NCI-H2196 treated with DMSO at 0.1 percent for 48 hours (cell line): ENCODE measurements around the gene CD247.
A peak's percentile ranks its signal among the peaks of the same experiment; 100 is the strongest.

Experiments used
- DNase-seq: peaks from one replicate; lab custom pipeline; 2025; ENCODE audit not compliant: unreplicated experiment; lab: John Stamatoyannopoulos, UW

Gene CD247

GRCh38 chr1:167542109-167543032 is 24.0 kb upstream of the CD247 start:
- no peak for DNase-seq

GRCh38 chr1:167541610-167542009 is 23.3 kb upstream of the CD247 start:
- DNase-seq: no peak

DNA sequence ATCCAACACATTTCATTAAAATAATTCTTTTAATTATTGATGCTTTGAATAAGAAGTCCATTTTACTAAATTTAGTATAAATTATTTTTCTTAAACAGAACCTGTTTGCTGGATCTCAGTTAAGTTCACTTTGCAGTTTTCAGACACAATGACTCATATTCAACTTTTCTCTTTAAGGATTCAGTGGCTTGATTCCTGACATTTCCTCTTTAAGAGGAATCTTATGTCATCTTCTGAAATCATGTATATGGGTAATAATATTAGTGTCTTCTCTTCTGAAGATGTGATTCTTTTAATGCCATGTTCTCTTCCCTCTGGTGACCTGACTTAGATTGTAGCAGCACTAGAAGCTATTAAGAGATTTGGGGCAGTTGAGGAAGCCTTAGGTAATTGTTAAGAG is 22.7 kb upstream of the CD247 start:
- no peak for DNase-seq

DNA sequence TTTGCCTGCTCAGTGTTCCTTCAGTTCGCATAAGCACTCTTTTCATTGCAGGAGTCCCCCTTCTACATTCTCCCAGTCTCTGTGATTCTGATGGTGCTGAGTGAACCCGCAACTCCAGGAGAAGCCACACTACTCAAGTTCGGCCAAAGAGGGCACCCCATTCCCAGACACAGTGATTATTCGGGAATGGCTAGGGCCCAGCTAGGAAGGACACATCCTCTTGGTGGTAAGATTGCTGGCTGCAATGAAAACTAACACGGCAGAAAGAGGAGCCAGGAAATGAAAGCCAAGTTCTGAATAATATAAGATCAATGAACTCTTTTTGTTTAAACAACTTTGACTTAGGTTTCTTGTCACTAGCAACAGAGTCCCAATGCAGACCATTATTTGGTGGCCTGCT is 20.3 kb upstream of the CD247 start:
- DNase-seq: no peak

DNA sequence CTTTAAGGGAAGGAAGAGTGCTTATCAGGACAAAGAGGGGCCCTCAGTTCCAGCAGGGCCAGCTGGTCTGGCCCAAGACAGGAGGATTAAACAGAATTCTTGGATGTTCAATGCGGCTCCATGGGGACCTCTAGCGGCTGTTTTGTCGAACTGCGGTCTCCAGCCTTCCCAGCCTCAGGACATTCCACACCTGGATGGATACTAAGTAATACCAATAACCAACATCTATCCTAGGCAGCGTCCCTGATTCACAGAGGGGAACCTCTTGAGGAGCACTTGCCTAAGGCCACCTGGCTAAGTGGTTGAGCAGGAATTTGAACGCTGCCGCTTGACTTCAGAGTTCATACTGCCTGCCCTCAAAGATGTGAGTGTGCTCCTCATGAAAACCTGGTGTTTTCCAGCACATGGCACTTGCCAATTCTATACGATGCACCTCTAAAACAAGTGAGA is 15.5 kb upstream of the CD247 start:
- peak; percentile 44 for DNase-seq

- DNase-seq: no peak
Measured at GRCh38 chr1:167532964-167533824, 14.9 kb upstream of the CD247 start.

DNA sequence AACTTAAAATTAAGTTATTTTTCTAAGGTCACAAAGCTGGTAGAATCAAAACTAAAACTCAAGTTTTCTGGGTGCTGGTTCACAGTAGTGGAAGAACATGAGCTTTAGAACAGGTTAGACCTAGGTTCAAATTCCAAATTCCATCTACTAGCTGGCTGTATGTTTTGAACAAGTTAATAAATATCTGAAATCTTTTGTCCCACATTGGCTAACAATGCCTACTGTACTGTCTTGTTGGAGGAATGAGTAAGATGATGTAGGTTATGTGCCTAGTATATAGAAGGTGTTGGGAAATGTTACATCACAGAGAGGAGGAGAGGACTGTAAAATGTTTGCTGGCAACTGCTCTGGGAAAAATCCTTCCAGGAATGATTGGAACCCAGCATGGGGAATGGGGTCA is 14.0 kb upstream of the CD247 start:
- no peak for DNase-seq

DNA sequence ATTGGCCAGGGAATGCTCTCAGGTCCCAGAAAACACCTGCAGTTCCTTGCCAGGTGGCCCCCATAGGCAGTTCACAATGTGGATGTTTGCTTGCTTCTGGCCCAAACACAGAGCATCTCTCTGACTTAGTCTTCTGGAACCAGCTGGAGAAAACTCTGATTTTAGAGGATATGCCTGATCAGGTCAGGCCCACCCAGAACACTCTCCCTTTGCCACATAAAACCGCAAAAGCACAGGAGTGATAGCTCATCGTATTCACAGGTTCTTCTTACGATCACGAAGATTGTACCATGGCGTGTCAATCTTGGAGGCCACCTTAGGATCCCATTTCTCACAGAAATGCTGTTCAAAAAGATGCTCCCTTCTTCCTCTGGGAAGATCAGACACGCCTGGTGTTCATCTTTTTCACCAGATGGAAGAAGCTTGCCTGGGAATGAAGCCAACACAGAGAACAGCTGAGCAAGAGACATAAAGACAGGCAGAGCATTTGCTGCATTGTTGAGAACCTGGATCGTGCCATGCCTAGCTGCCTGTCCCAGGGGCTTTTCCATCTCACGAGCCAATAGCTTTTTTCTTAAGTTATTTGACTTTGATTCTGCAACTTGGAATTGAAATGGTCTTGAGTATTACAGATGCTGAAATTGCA is 11.6 kb upstream of the CD247 start:
- DNase-seq: no peak

DNA sequence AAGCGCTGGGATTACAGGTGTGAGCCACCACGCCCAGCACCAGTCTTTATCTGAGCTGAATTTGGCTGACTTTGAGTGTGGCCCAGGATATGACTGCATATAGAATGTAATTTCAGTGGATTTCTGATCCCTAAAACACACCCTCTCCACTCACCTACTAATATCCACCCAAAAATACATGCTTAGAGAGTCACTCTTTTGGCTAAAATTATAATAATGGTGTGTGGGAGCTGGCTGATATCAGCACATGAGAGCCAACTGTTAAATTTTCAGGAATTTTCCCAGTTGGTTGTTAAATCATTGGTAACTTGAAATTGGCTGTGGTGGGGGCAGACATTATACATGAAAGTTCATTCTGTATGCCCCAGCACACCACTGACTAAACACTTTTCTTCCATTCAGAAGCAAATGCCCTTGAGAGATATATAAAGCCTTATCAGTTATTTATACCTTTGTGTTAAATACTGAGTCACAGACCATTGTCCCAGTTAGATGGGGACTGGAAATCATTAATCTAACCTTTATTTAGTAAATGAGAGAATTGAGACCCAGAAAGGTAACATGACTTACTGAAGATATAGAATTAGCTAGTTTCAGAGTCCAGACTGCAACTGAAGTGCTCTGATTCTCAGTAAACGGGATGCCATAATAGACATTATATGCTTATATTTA is 9.9 kb upstream of the CD247 start:
- DNase-seq: no peak

DNA sequence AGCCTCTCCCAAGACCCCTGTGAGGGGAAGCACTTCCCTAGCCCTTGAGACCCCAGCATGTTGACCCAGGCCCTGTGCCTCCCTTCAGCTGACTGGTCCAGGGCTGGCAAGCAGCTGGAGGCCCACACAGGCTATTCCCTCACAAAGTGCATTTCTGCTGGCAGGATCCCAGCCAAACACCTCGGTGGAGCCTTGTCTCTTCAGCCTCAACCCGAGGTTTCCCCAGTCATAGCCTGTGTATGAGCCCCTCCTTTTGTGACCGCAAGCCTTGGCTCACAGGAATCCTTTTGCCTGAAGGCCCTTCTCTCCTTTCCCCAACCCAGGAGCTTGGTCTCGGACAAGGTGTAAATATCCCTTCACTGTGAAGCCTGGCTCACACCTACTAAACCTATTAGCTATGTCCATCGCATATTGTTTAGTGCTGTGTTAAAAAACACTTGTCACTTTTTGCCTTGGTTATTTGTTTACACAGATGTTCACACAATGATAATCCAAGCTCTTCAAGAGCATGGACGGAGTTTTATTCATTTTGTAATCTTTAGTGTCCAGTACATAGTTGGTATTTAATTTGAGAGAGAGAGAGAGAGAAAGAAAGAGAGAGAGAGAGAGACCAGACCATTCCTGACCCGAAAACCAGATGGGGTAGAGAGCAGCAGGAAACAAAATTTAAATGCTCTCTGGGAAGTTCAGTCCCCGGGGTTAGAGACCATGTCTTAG is 8.5 kb upstream of the CD247 start:
- DNase-seq: no peak

DNA sequence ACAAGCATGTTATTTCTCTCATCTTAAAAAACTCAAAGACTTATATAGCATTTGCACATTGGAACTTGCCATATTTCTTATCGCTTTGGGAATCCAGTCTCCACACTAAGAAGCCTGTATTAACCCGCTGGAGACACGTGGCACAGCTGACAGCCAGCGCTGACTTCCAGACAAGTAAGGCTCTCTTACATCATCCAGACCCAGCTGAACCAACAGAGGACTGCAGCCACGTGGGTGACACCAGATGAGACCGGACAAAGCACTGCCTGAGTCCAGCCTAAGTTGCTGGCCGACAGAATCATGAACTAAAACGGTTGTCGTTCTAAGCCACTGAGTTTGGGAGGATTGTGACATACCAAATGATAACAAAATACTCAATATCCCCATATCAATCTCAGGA is 6.3 kb upstream of the CD247 start:
- DNase-seq: no peak

- DNase-seq: no peak
Measured at GRCh38 chr1:167522246-167522645, 3.9 kb upstream of the CD247 start.

DNA sequence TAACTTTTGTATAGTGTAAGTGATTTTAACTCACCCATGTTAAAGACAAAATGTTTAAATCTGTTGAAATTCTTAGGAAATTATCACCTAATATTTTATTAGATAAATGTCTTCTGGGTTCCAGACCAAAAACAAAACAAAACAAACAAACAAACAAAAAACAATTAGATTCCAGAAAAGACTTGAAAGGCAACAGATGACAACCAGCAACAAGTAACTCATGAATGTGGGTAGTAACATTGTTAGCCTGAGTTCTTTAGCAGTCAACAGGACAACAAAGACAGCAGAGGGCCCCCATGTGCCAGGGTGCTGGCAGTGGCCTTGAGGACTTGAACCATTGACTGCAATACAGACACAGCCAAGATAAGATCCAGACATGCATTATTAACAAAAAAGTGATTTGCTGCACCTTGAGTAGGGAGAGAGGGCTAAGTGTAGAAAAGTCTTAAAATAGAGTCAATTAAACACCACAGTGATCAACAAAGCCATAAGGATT is 2.4 kb upstream of the CD247 start:
- DNase-seq: no peak

- no peak for DNase-seq
Measured at GRCh38 chr1:167517535-167518330, 596 bp downstream of the CD247 start.

DNA sequence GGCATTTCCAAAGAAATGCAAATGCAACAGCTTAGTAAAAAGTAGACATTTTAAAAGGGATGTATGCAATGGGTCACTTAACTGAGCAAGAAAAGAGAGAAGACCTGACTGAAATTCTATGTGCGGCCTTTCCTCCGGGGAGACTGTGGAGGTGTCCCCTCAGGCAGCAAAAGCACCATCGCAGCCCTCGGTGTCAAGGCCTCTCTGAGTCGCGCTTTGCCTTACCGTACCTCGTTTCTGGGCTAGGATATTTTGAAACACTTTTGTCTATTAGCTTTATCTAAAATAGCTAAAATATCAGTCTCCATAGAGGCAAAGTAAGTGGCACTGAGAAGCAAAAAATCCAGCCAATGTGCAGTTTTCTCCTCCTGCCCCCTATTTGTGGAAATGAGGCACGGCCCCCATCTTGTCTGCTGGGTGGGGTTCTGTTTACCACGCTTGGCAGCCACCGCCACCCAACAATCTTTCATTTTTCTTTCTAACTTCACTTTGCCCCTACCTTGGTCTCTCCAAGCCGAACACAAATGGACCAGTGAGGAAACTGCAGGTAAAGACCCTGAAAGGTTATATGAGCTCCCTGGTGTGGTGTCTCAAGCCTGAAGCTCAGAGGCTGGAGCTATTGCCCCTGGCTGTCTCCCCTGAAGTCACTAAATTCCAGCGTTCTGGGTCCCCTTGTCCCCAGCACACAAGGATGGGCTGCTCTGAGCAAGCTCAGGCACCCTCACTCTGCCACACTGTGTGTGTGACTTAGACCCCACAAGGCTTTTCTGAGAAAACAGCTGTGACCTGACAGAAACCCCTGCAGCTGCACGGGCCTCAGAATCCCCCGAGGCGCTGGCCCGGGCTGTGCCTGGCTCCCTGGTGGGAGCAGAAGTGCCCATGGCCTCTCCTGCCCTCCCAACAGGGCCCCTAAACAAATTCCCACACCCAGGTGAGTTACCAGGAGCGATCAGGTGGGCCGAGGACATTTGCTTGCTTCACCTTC is 1.6 kb downstream of the CD247 start:
- DNase-seq: no peak

- no peak for DNase-seq
Measured at GRCh38 chr1:167515893-167516321, 2.4 kb downstream of the CD247 start.

- no peak for DNase-seq
Measured at GRCh38 chr1:167515461-167515860, 2.9 kb downstream of the CD247 start.

GRCh38 chr1:167514288-167514687 is 4.0 kb downstream of the CD247 start:
- DNase-seq: no peak
